Fibroblast of the conjunctiva (primary cell): ENCODE measurements around the gene SOCS1.

ENCODE experiments used
- DNase-seq: peaks from one replicate; pipeline ENCODE4 v3.0.0-alpha.2; 2010; ENCODE audit warnings: low read depth

Gene SOCS1

GRCh38 chr16:11285842-11286241, 29.8 kb upstream of the SOCS1 start:
- no peak for DNase-seq

- no peak for DNase-seq
Measured at GRCh38 chr16:11283820-11284248, 27.8 kb upstream of the SOCS1 start.

- DNase-seq, result no peak
Measured at GRCh38 chr16:11280616-11281522, 24.9 kb upstream of the SOCS1 start, which contains the start of gene PRM1. Gene PRM1, minus strand, starts transcription at chr16:11281330. Its CDS starts 92 bp downstream, at chr16:11281238.

GRCh38 chr16:11278681-11279628, 23.0 kb upstream of the SOCS1 start:
- no peak for DNase-seq

GRCh38 chr16:11277607-11278337, 21.8 kb upstream of the SOCS1 start:
- DNase-seq, result no peak

GRCh38 chr16:11276896-11277593, 21.0 kb upstream of the SOCS1 start:
- DNase-seq, result no peak

- DNase-seq, result no peak
Measured at GRCh38 chr16:11276143-11276895, 20.3 kb upstream of the SOCS1 start, which contains the start of gene PRM2. Gene PRM2, minus strand, starts transcription at chr16:11276480. Its CDS starts 110 bp downstream, at chr16:11276370.

GRCh38 chr16:11274964-11275363, 19.0 kb upstream of the SOCS1 start:
- no peak for DNase-seq

- DNase-seq, result no peak
Measured at GRCh38 chr16:11273721-11274324, 17.8 kb upstream of the SOCS1 start.

GRCh38 chr16:11272921-11273720, 17.1 kb upstream of the SOCS1 start, which contains the start of gene PRM3:
Gene PRM3, minus strand, starts transcription at chr16:11273629. Its CDS starts 34 bp downstream, at chr16:11273595.
- DNase-seq, result no peak

GRCh38 chr16:11272484-11272883, 16.5 kb upstream of the SOCS1 start:
- no peak for DNase-seq

GRCh38 chr16:11271610-11272009, 15.6 kb upstream of the SOCS1 start:
- no peak for DNase-seq

- DNase-seq, result no peak
Measured at GRCh38 chr16:11270602-11271162, 14.7 kb upstream of the SOCS1 start.

GRCh38 chr16:11268921-11269375, 12.9 kb upstream of the SOCS1 start, which contains the start of gene TNP2:
Gene TNP2, minus strand, starts transcription at chr16:11269325. Its CDS starts 63 bp downstream, at chr16:11269262.
- DNase-seq, result no peak

- DNase-seq, result no peak
Measured at GRCh38 chr16:11265124-11265523, 9.1 kb upstream of the SOCS1 start.

GRCh38 chr16:11264155-11264832, 8.3 kb upstream of the SOCS1 start:
- no peak for DNase-seq

- DNase-seq, result no peak
Measured at GRCh38 chr16:11263737-11264136, 7.7 kb upstream of the SOCS1 start.

GRCh38 chr16:11262915-11263314, 6.9 kb upstream of the SOCS1 start:
- DNase-seq, result no peak
